GM21619 (cell line): ENCODE data around the gene NAGPA.

Experiments used
- ATAC-seq: cut with Tn5 transposase; IDR thresholded peaks from one replicate; pipeline ENCODE4 v1.9.1; 2021; ENCODE audit not compliant: unreplicated experiment

NAGPA gene

GRCh38 chr16:5031601-5032000, 2.1 kb downstream of the NAGPA start:
- ATAC-seq, result no peak

- no peak for ATAC-seq
Observed at GRCh38 chr16:5030251-5030870, 3.4 kb downstream of the NAGPA start.

GRCh38 chr16:5028950-5029475, 4.7 kb downstream of the NAGPA start:
- no peak for ATAC-seq

- ATAC-seq, result no peak
Observed at GRCh38 chr16:5027575-5028235, 6.0 kb downstream of the NAGPA start.

GRCh38 chr16:5027086-5027485, 6.6 kb downstream of the NAGPA start:
- no peak for ATAC-seq

GRCh38 chr16:5026664-5027063, 7.1 kb downstream of the NAGPA start:
- no peak for ATAC-seq

- ATAC-seq, result no peak
Observed at GRCh38 chr16:5025171-5025632, 8.5 kb downstream of the NAGPA start.

GRCh38 chr16:5024632-5025031, 9.1 kb downstream of the NAGPA start:
- no peak for ATAC-seq

- ATAC-seq, result no peak
Observed at GRCh38 chr16:5022521-5022920, 11.2 kb downstream of the NAGPA start.

- no peak for ATAC-seq
Observed at GRCh38 chr16:5020551-5020950, 13.2 kb downstream of the NAGPA start.

- no peak for ATAC-seq
Observed at GRCh38 chr16:5019775-5020174, 14.0 kb downstream of the NAGPA start.

GRCh38 chr16:5018793-5019192, 14.9 kb downstream of the NAGPA start:
- no peak for ATAC-seq

GRCh38 chr16:5017678-5017969, 16.1 kb downstream of the NAGPA start:
- ATAC-seq, result no peak

- no peak for ATAC-seq
Observed at GRCh38 chr16:5016967-5017677, 16.6 kb downstream of the NAGPA start.

GRCh38 chr16:5015887-5016286, 17.8 kb downstream of the NAGPA start:
- no peak for ATAC-seq

- ATAC-seq, result no peak
Observed at GRCh38 chr16:5015351-5015750, 18.4 kb downstream of the NAGPA start.

GRCh38 chr16:5012887-5013286, 20.8 kb downstream of the NAGPA start:
- ATAC-seq, result no peak

GRCh38 chr16:5011637-5012036, 22.1 kb downstream of the NAGPA start:
- no peak for ATAC-seq

- no peak for ATAC-seq
Observed at GRCh38 chr16:5010576-5011329, 23.0 kb downstream of the NAGPA start.

- no peak for ATAC-seq
Observed at GRCh38 chr16:5008311-5008731, 25.4 kb downstream of the NAGPA start.

- no peak for ATAC-seq
Observed at GRCh38 chr16:5007256-5007655, 26.5 kb downstream of the NAGPA start.
